ENCODE results near the gene SMPD4.

- TF ChIP-seq POLR2A (IDR thresholded peaks at IDR 0.05; ENCODE audit: low read length) (no peak), GATA1 (IDR thresholded peaks at IDR 0.05; ENCODE audit: low read depth, low read length) (no peak)
These were observed 28.4 kb downstream of the SMPD4 start for GRCh38 chr2:130152816-130153595.
